ENCODE data around the gene EPB41L4B. TPM values are rescaled to one million over a fixed set of nuclear protein-coding genes. Genes with fewer than 3 reads are reported as not detected.
A peak's percentile ranks its signal among the peaks of the same experiment; 100 is the strongest.

Gene EPB41L4B
- total and polyA plus RNA-seq, 12 donors: 0.20 to 15.2 (median 4.4) TPM

DNA sequence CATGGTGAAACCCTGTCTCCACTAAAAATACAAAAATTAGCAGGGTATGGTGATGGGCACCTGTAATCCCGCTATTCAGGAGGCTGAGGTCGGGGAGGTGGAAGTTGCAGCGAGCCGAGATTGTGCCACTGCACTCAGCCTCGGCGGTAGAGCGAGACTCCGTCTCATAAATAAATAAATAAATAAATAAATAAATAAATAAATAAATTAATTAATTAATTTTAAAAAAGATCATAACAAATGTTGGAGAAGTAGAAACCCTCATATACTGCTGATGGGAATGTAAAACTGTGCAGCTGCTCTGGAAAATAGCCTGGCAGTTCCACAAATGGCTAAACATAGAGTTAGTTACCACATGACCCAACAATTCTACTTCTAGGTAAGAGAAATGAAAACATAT, 39.3 kb downstream of the EPB41L4B start:
- peaks cover 0 to 14% (median 0%) of the 10 kb centered on the region in 9 donors for H3K4me1 ChIP-seq
- 96 to 97% methylated on average over 8 of the region's 8 CpGs for WGBS, 2 donors
- no peaks in the 10 kb centered on the region for H3K27me3 ChIP-seq
- H3K4me3 ChIP-seq: no peak overlapping the region
- DNase-seq (no peak), ATAC-seq (no peak)
- no peak overlapping the region for H3K27ac ChIP-seq
- H3K36me3 ChIP-seq: no peaks in the 10 kb centered on the region
- TF ChIP-seq CTCF (IDR thresholded peaks at IDR 0.05): no peak
- H3K9me3 ChIP-seq: no peaks in the 10 kb centered on the region
- intact Hi-C loops (cut with DNase I): no loop called here

- Histone ChIP-seq H3K27me3 (no peaks in the 10 kb centered on the region), H3K4me1 (peaks cover 0 to 30% (median 4%) of the 10 kb centered on the region in 9 donors), H3K36me3 (no peaks in the 10 kb centered on the region), H3K9me3 (no peaks in the 10 kb centered on the region), H3K4me3 (no peak overlapping the region), H3K27ac (no peak overlapping the region)
- 77 to 91% methylated on average over 2 of the region's 2 CpGs for WGBS, 2 donors
- DNase-seq (no peak), ATAC-seq (peak in 1 of 8 donors; percentile 43)
- intact Hi-C loops (cut with DNase I): loop anchor here in 1 of 10 donors (5.0 kb wide), 1 partner anchor 33 kb away; no protein-coding TSS in a partner anchor
- no peak for TF ChIP-seq CTCF (IDR thresholded peaks at IDR 0.05)
Measured at GRCh38 chr9:109278848-109279247, 42.0 kb downstream of the EPB41L4B start.

GRCh38 chr9:109278216-109278615, 42.6 kb downstream of the EPB41L4B start:
- intact Hi-C loops (cut with DNase I): loop anchor here in 1 of 10 donors (5.0 kb wide), 1 partner anchor 34 kb away; no protein-coding TSS in a partner anchor
- no peak overlapping the region for H3K27ac ChIP-seq
- DNase-seq: no peak
- no peak overlapping the region for H3K4me3 ChIP-seq
- no peak for TF ChIP-seq CTCF (IDR thresholded peaks at IDR 0.05)
- peaks cover 0 to 35% (median 4%) of the 10 kb centered on the region in 9 donors for H3K4me1 ChIP-seq
- H3K36me3 ChIP-seq: no peaks in the 10 kb centered on the region
- no peak for ATAC-seq
- H3K27me3 ChIP-seq: no peaks in the 10 kb centered on the region
- H3K9me3 ChIP-seq: no peaks in the 10 kb centered on the region
- 65 to 78% methylated on average over 6 of the region's 6 CpGs for WGBS, 2 donors

- TF ChIP-seq CTCF (IDR thresholded peaks at IDR 0.05): no peak
- WGBS, 2 donors: 66 to 70% methylated on average over 9 of the region's 9 CpGs
- ATAC-seq: peak in 5 of 8 donors; percentile 22 to 76 (median 46)
Measured at GRCh38 chr9:109277451-109277850, 43.4 kb downstream of the EPB41L4B start.

More at GRCh38 chr9:109277451-109277850, 43.4 kb downstream of the EPB41L4B start:
- DNase-seq: peak in 1 of 2 donors; percentile 31
- H3K4me3 ChIP-seq: no peak overlapping the region
- intact Hi-C loops (cut with DNase I): loop anchor here in 1 of 10 donors (5.0 kb wide), 1 partner anchor 35 kb away; no protein-coding TSS in a partner anchor
- H3K27ac ChIP-seq: peak overlapping the region in 2 of 10 donors; percentile 19 to 35
- H3K9me3 ChIP-seq: no peaks in the 10 kb centered on the region
- no peaks in the 10 kb centered on the region for H3K36me3 ChIP-seq
- no peaks in the 10 kb centered on the region for H3K27me3 ChIP-seq
- peaks cover 0 to 35% (median 4%) of the 10 kb centered on the region in 9 donors for H3K4me1 ChIP-seq

All from heart right ventricle (tissue), 16 donors.